ENCODE data around the gene NOSTRIN.

- no peak for TF ChIP-seq POLR2A (IDR thresholded peaks at IDR 0.05)
- TF ChIP-seq, protein P1, sequence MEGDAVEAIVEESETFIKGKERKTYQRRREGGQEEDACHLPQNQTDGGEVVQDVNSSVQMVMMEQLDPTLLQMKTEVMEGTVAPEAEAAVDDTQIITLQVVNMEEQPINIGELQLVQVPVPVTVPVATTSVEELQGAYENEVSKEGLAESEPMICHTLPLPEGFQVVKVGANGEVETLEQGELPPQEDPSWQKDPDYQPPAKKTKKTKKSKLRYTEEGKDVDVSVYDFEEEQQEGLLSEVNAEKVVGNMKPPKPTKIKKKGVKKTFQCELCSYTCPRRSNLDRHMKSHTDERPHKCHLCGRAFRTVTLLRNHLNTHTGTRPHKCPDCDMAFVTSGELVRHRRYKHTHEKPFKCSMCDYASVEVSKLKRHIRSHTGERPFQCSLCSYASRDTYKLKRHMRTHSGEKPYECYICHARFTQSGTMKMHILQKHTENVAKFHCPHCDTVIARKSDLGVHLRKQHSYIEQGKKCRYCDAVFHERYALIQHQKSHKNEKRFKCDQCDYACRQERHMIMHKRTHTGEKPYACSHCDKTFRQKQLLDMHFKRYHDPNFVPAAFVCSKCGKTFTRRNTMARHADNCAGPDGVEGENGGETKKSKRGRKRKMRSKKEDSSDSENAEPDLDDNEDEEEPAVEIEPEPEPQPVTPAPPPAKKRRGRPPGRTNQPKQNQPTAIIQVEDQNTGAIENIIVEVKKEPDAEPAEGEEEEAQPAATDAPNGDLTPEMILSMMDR (IDR thresholded peaks at IDR 0.05): no peak
- TF ChIP-seq EP300 (IDR thresholded peaks at IDR 0.05): no peak
Observed at GRCh38 chr2:168753765-168754329, 48.6 kb upstream of the NOSTRIN start.

All from ovary (tissue), 3 donors.